Endothelial cell of umbilical vein (primary cell): ENCODE data around the gene ZDHHC11.
"Not testable (repeated sequence)": the region's sequence is repeated elsewhere in the genome, so short reads cannot be mapped to it uniquely, and the experiment has no call there.

Experiments used
- POLR2A ChIP-seq: IDR thresholded peaks from 2 replicates; pipeline ENCODE4 v1.6.1; 2012; ENCODE audit warnings: low read depth, mild to moderate bottlenecking, control low read depth, low read length
- TF ChIP-seq, protein P1 (sequence below), 2 donors: IDR thresholded peaks; 1 replicate in 1 of 2; 2 replicates in 1 of 2; pipeline ENCODE4 v1.5.1; 2011; ENCODE audit warnings: low read length in 2 of 2, mild to moderate bottlenecking in 2 of 2, moderate library complexity in 2 of 2, control low read depth in 1 of 2, inconsistent platforms in 1 of 2, low read depth in 1 of 2; ENCODE audit not compliant: insufficient read depth in 1 of 2; ENCODE audit errors: extremely low read depth in 1 of 2

DNA sequence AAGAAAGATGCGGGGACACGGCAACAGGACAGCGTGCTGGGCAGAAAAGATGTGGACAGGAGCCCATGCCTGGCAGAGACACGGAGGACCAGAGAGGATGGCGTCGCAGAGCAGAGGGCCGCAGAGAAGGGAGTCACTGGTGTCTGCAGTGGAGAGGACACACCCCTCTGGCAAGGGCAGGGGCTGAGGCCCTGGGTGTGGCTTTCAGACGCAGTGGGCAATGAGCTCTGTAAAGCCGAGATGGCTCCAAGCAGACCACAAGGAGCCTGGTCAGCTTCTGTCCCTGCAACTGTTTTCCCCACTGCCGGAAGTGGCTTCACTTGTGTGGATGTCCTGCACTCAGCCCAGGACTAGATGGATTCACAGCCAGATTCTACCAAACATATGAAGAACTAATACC, 62.1 kb downstream of the ZDHHC11 start:
- TF ChIP-seq, protein P1, sequence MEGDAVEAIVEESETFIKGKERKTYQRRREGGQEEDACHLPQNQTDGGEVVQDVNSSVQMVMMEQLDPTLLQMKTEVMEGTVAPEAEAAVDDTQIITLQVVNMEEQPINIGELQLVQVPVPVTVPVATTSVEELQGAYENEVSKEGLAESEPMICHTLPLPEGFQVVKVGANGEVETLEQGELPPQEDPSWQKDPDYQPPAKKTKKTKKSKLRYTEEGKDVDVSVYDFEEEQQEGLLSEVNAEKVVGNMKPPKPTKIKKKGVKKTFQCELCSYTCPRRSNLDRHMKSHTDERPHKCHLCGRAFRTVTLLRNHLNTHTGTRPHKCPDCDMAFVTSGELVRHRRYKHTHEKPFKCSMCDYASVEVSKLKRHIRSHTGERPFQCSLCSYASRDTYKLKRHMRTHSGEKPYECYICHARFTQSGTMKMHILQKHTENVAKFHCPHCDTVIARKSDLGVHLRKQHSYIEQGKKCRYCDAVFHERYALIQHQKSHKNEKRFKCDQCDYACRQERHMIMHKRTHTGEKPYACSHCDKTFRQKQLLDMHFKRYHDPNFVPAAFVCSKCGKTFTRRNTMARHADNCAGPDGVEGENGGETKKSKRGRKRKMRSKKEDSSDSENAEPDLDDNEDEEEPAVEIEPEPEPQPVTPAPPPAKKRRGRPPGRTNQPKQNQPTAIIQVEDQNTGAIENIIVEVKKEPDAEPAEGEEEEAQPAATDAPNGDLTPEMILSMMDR (IDR thresholded peaks at IDR 0.05; ENCODE audit: extremely low read depth in 1 of 2, insufficient read depth in 1 of 2, low read depth in 1 of 2, low read length in 2 of 2) = not testable (repeated sequence)
- not testable (repeated sequence) for TF ChIP-seq POLR2A
